H1 (cell line): Measurements from ENCODE around the gene MACROD2. TPM values are rescaled to one million over a fixed set of nuclear protein-coding genes. Genes with fewer than 3 reads are reported as not detected.

ENCODE experiments used
- CTCF ChIA-PET: fragments of 300-600 bp; sonication (Branson Sonifier 250); formaldehyde crosslinking; loops from one replicate; lab custom pipeline; 2021; ENCODE audit not compliant: partially characterized antibody; lab: Charles Lee
- POLR2A ChIA-PET: fragments of 300-600 bp; sonication (Branson Sonifier 250); formaldehyde crosslinking; loops from one replicate; lab custom pipeline; 2021; ENCODE audit warnings: inconsistent platforms; ENCODE audit not compliant: partially characterized antibody; lab: Charles Lee
- DNase-seq, 2 experiments: peaks; one replicate each; pipeline versions ENCODE4 v3.0.0 to v3.0.0-alpha.2; 2010 to 2022; ENCODE audit warnings: low spot score in 2 of 2, low read depth in 1 of 2, mixed read lengths in 1 of 2
- FAIRE-seq: peaks from 2 replicates; lab custom pipeline; 2011; peaks lifted over from hg19 to GRCh38; lab: Jason Lieb, UNC
- H2AFZ ChIP-seq: 2 replicates; pipeline ENCODE4 v1.8.1; 2012; ENCODE audit warnings: low read length, inconsistent platforms
- H2AK5ac ChIP-seq: 2 replicates; pipeline ENCODE4 v1.6.1; 2013; ENCODE audit warnings: low read depth, low read length
- H2BK120ac ChIP-seq: replicated peaks from 2 replicates; pipeline ENCODE3; 2013; ENCODE audit warnings: low read depth, low read length, inconsistent platforms
- H2BK12ac ChIP-seq: 2 replicates; pipeline ENCODE4 v1.6.1; 2013; ENCODE audit warnings: low read depth, low read length
- H2BK15ac ChIP-seq: 2 replicates; pipeline ENCODE4 v1.6.1; 2013; ENCODE audit warnings: low read length
- H2BK20ac ChIP-seq: 2 replicates; pipeline ENCODE4 v1.6.1; 2013; ENCODE audit warnings: low read length
- H2BK5ac ChIP-seq: 2 replicates; pipeline ENCODE4 v1.6.1; 2013; ENCODE audit warnings: low read depth, low read length
- H3K14ac ChIP-seq: 2 replicates; pipeline ENCODE4 v1.6.1; 2013; ENCODE audit warnings: inconsistent platforms; ENCODE audit not compliant: insufficient read length
- H3K18ac ChIP-seq: 2 replicates; pipeline ENCODE4 v1.6.1; 2013; ENCODE audit warnings: low read length; ENCODE audit errors: extremely low read depth
- H3K23ac ChIP-seq: 2 replicates; pipeline ENCODE4 v1.6.1; 2013; ENCODE audit warnings: inconsistent platforms; ENCODE audit not compliant: insufficient read length
- H3K23me2 ChIP-seq: 2 replicates; pipeline ENCODE4 v1.6.1; 2013; ENCODE audit warnings: low read depth, low read length
- H3K27ac ChIP-seq: 2 replicates; pipeline ENCODE4 v1.6.1; 2011; ENCODE audit warnings: low read depth, low read length, inconsistent platforms
- H3K27me3 ChIP-seq, 4 experiments: replicated peaks in 1 of 4; 1 replicate in 1 of 4; 2 replicates in 3 of 4; pipeline versions ENCODE4 v1.6.1 to v1.8.1; 2011 to 2013; ENCODE audit warnings: low read length in 3 of 4, mild to moderate bottlenecking in 3 of 4, inconsistent platforms in 2 of 4, mixed read lengths in 2 of 4, moderate library complexity in 1 of 4; ENCODE audit not compliant: control insufficient read depth in 3 of 4, insufficient read depth in 3 of 4; ENCODE audit errors: extremely low read depth in 1 of 4
- H3K36me3 ChIP-seq, 4 experiments: 2 replicates each; pipeline versions ENCODE4 v1.6.1 to v1.8.1; 2011 to 2013; ENCODE audit warnings: mild to moderate bottlenecking in 4 of 4, low read length in 3 of 4, moderate library complexity in 2 of 4, control low read depth in 1 of 4, inconsistent platforms in 1 of 4; ENCODE audit not compliant: insufficient read depth in 4 of 4, control insufficient read depth in 2 of 4
- H3K4ac ChIP-seq: replicated peaks from 2 replicates; pipeline ENCODE3; 2013; ENCODE audit warnings: low read length, low read depth, mixed read lengths, inconsistent platforms; ENCODE audit not compliant: insufficient read length
- H3K4me1 ChIP-seq, 4 experiments: replicated peaks in 1 of 4; 1 replicate in 1 of 4; 2 replicates in 3 of 4; pipeline versions ENCODE4 v1.6.1 to v1.8.1; 2011 to 2013; ENCODE audit warnings: low read length in 3 of 4, inconsistent platforms in 2 of 4, mixed read lengths in 1 of 4; ENCODE audit not compliant: insufficient read depth in 4 of 4, control insufficient read depth in 3 of 4
- H3K4me2 ChIP-seq, 2 experiments: 2 replicates each; pipeline versions ENCODE4 v1.6.1 to v1.8.1; 2011 to 2013; ENCODE audit warnings: low read depth in 2 of 2, low read length in 2 of 2, control low read depth in 1 of 2, inconsistent platforms in 1 of 2, mild to moderate bottlenecking in 1 of 2; ENCODE audit not compliant: insufficient read depth in 1 of 2
- H3K4me3 ChIP-seq, 4 experiments: fragments of 200-600, 300-600 bp in 1 of 4; sonication (generic), shearing (Covaris generic), sonication (Bioruptor Twin) in 1 of 4; 2 replicates each; pipeline versions ENCODE4 v1.5.1 to v1.8.1; 2011 to 2016; ENCODE audit warnings: low read length in 4 of 4, low read depth in 3 of 4, control low read depth in 2 of 4, inconsistent platforms in 2 of 4, mild to moderate bottlenecking in 2 of 4, mixed read lengths in 1 of 4, moderate library complexity in 1 of 4; ENCODE audit not compliant: insufficient read depth in 2 of 4; ENCODE audit errors: extremely low read depth in 1 of 4
- H3K56ac ChIP-seq: replicated peaks from 2 replicates; pipeline ENCODE3; 2013; ENCODE audit warnings: low read depth, mild to moderate bottlenecking, mixed read lengths, low read length, inconsistent platforms; ENCODE audit not compliant: insufficient read length
- H3K79me1 ChIP-seq: 2 replicates; pipeline ENCODE4 v1.6.1; 2013; ENCODE audit warnings: low read depth, low read length, control low read depth
- H3K79me2 ChIP-seq, 2 experiments: 2 replicates each; pipeline versions ENCODE4 v1.6.1 to v1.8.1; 2012 to 2013; ENCODE audit warnings: low read length in 2 of 2, mild to moderate bottlenecking in 2 of 2, inconsistent platforms in 1 of 2; ENCODE audit not compliant: insufficient read depth in 2 of 2, control insufficient read depth in 1 of 2
- H3K9ac ChIP-seq, 4 experiments: replicated peaks in 1 of 4; 1 replicate in 1 of 4; 2 replicates in 3 of 4; pipeline versions ENCODE4 v1.6.1 to v1.8.1; 2011 to 2013; ENCODE audit warnings: low read depth in 3 of 4, low read length in 3 of 4, control low read depth in 2 of 4, mild to moderate bottlenecking in 2 of 4, moderate library complexity in 2 of 4, inconsistent platforms in 1 of 4; ENCODE audit errors: extremely low read depth in 1 of 4
- H3K9me3 ChIP-seq, 2 experiments: 2 replicates each; pipeline versions ENCODE4 v1.6.1 to v1.8.1; 2012 to 2013; ENCODE audit warnings: mild to moderate bottlenecking in 2 of 2, moderate library complexity in 2 of 2, control low read depth in 1 of 2, inconsistent platforms in 1 of 2, low read depth in 1 of 2, low read length in 1 of 2, mixed read lengths in 1 of 2; ENCODE audit not compliant: insufficient read depth in 2 of 2
- H4K20me1 ChIP-seq, 2 experiments: replicated peaks in 1 of 2; 2 replicates each; pipeline versions ENCODE3 to v1.8.1; 2011 to 2013; ENCODE audit warnings: inconsistent platforms in 2 of 2, low read length in 2 of 2, mild to moderate bottlenecking in 1 of 2; ENCODE audit not compliant: insufficient read depth in 2 of 2, control insufficient read depth in 1 of 2
- H4K5ac ChIP-seq: 2 replicates; pipeline ENCODE4 v1.6.1; 2013; ENCODE audit warnings: low read length, low read depth, mixed read lengths, inconsistent platforms; ENCODE audit not compliant: insufficient read length
- H4K8ac ChIP-seq: 2 replicates; pipeline ENCODE4 v1.8.0; 2013; ENCODE audit warnings: mild to moderate bottlenecking, moderate library complexity, low read length, inconsistent platforms; ENCODE audit not compliant: insufficient read depth; ENCODE audit errors: extremely low read depth
- H4K91ac ChIP-seq: replicated peaks from 2 replicates; pipeline ENCODE3; 2013; ENCODE audit warnings: low read length, mixed read lengths, inconsistent platforms; ENCODE audit not compliant: insufficient read length
- CTBP2 ChIP-seq: IDR thresholded peaks from 2 replicates; pipeline ENCODE4 v1.7.0; 2011; ENCODE audit warnings: borderline replicate concordance, mild to moderate bottlenecking, moderate library complexity, mixed read lengths, low read length; ENCODE audit not compliant: insufficient read depth, insufficient read length
- SIRT6 ChIP-seq: IDR thresholded peaks from one replicate; pipeline ENCODE4 v1.7.1; 2012; ENCODE audit warnings: low read length, inconsistent platforms
- WGBS, 2 experiments: shearing (Covaris generic) in 1 of 2; methylation state at CpG; one replicate each; pipeline versions ENCODE4 v1.1.6 to v1.1.7; 2013 to 2015; ENCODE audit warnings: low lambda C conversion rate in 2 of 2, mixed read lengths in 2 of 2, inconsistent platforms in 1 of 2, low coverage in 1 of 2, missing lambda C conversion rate in 1 of 2; ENCODE audit not compliant: insufficient replicate concordance in 2 of 2, insufficient coverage in 1 of 2, insufficient read length in 1 of 2; ENCODE audit errors: extremely low coverage in 1 of 2, missing lambda C conversion rate in 1 of 2; 5-methylcytosine and 5-hydroxymethylcytosine counted together
- polyA plus RNA-seq, 7 experiments: library from polyadenylated mRNA; depleted of rRNA in 3 of 7; stranded (reverse) in 5 of 7; unstranded in 2 of 7; fragments of >200 nt in 5 of 7; fragments of 200-250 nt in 2 of 7; gene quantifications; 1 replicate in 5 of 7; 2 replicates in 1 of 7; 4 replicates in 1 of 7; pipeline versions ENCODE4 v1.2.1 to v1.2.3, GENCODE V29; 2011 to 2013; ENCODE audit warnings: missing spikeins in 2 of 7, mixed read lengths in 2 of 7
- total RNA-seq: library from RNA; stranded (reverse); fragmentation: NEBNext Ultra II Directional; extraction: Animal tissue kit (Norgen Biotek cat#: 25700); gene quantifications from 2 replicates; pipeline ENCODE4 v1.2.1, GENCODE V29; 2021

The MACROD2 gene
- total and polyA plus RNA-seq, 2 of the 8 experiments (the other 6 are each of a cell fraction or from before 2014, with no cell fraction given): 0.70 to 3.9 TPM

DNA sequence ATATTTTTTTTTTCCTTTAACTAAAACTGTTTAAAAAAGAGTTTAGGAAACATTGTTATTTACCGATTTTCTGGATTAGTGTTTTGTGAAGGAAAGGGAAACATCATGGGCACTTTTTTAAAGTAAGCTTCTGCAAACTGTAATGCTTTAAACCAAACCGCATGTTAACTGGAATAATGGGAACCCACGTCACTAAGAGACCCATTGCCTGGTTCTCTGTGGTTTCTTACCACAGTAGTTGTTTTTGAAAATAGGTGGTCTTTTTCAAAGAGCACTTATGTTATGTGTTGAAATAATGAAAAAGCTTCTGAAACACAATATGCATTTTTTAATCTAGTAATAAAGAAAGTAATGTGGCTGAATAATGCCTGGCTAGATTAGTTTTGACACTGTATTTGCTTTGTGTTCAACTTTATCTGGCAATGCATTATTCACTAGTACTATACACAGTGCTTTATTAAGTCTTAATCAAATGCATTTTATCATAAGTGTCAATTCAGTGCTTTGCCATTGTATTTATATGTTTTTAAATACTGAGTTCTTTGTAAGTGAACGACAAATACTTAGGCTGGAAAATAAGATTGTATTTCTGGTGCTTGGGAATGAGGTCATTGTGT is 1096.2 kb downstream of the MACROD2 start:
- CTCF ChIA-PET: no interaction called here
- TF ChIP-seq SIRT6: no peak
- TF ChIP-seq CTBP2: no peak

More for the DNA sequence above, 1096.2 kb downstream of the MACROD2 start:
- no peak overlapping the region for H3K4me2 ChIP-seq
- H3K9me3 ChIP-seq: no peaks in the 10 kb centered on the region
- H4K5ac ChIP-seq: no peak overlapping the region
- H2BK20ac ChIP-seq: no peak overlapping the region
- H3K23ac ChIP-seq: no peak overlapping the region
- H3K4me3 ChIP-seq: no peak overlapping the region
- WGBS, 2 experiments: 82% methylated on average over 4 of the region's 4 CpGs; no CpG with 5 or more reads in 1 of the 2 experiments
- H2BK15ac ChIP-seq: no peak overlapping the region
- H2BK120ac ChIP-seq: no peak overlapping the region
- H2BK5ac ChIP-seq: no peak overlapping the region
- no peak overlapping the region for H4K8ac ChIP-seq
- H3K79me1 ChIP-seq: no peaks in the 10 kb centered on the region
- POLR2A ChIA-PET: no interaction called here
- H2BK12ac ChIP-seq: no peak overlapping the region
- no peaks in the 10 kb centered on the region for H3K79me2 ChIP-seq
- H3K9ac ChIP-seq: no peak overlapping the region
- no peak for DNase-seq
- H3K23me2 ChIP-seq: no peaks in the 10 kb centered on the region
- no peaks in the 10 kb centered on the region for H3K27me3 ChIP-seq
- H3K36me3 ChIP-seq: no peaks in the 10 kb centered on the region
- H3K4me1 ChIP-seq: no peaks in the 10 kb centered on the region
- FAIRE-seq: no peak
- no peak overlapping the region for H3K18ac ChIP-seq
- no peak overlapping the region for H3K14ac ChIP-seq
- H4K91ac ChIP-seq: no peak overlapping the region
- no peak overlapping the region for H2AFZ ChIP-seq
- H4K20me1 ChIP-seq: no peaks in the 10 kb centered on the region
- no peak overlapping the region for H3K27ac ChIP-seq
- no peak overlapping the region for H3K4ac ChIP-seq
- no peak overlapping the region for H2AK5ac ChIP-seq
- no peak overlapping the region for H3K56ac ChIP-seq
